Stimulated activated CD8-positive, alpha-beta memory T cell treated with anti-CD3 and anti-CD28 coated beads, Interleukin-12 subunit alpha, Interleukin-12 subunit beta, amount 100 ng/mL, for 4 hours (primary cell): ENCODE results near the gene YBX2.

Source experiments
- DNase-seq: peaks from one replicate; pipeline ENCODE4 v3.0.0-alpha.2; 2020; ENCODE audit warnings: low read depth

Gene YBX2

GRCh38 chr17:7322520-7323194, 28.2 kb upstream of the YBX2 start:
- DNase-seq = no peak

DNA sequence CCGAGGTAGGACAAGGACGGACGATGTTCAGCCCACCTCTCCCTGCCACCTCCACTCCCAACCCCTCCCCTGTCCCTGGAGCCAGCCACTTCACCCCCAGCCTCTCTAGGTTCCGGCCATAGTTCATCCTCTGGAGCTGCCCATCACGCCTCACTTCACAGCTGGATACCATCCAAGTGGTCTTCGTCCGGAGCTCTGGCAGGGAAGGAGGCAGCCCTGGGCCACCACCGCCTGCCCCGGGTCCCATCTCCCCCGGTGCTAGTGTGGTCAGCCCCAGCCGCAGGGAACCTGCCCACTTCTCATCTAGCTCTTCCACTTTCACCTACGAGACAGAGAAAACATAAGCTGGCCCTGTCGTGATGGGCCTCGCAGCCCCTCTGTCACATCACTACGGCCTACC, 27.0 kb upstream of the YBX2 start:
- DNase-seq = no peak

- DNase-seq = no peak
Measured at GRCh38 chr17:7318121-7318860, 23.9 kb upstream of the YBX2 start.

GRCh38 chr17:7317161-7317803, 22.8 kb upstream of the YBX2 start:
- DNase-seq = no peak

- DNase-seq = no peak
Measured at GRCh38 chr17:7315570-7316235, 21.3 kb upstream of the YBX2 start.

- DNase-seq = peak; percentile 88
Measured at GRCh38 chr17:7314719-7315569, 20.5 kb upstream of the YBX2 start, which contains the start of gene GPS2. Gene GPS2 (minus strand): TSS chr17:7315360. CDS start chr17:7315052, 308 bp downstream.

- no peak for DNase-seq
Measured at GRCh38 chr17:7313890-7314718, 19.7 kb upstream of the YBX2 start.

DNA sequence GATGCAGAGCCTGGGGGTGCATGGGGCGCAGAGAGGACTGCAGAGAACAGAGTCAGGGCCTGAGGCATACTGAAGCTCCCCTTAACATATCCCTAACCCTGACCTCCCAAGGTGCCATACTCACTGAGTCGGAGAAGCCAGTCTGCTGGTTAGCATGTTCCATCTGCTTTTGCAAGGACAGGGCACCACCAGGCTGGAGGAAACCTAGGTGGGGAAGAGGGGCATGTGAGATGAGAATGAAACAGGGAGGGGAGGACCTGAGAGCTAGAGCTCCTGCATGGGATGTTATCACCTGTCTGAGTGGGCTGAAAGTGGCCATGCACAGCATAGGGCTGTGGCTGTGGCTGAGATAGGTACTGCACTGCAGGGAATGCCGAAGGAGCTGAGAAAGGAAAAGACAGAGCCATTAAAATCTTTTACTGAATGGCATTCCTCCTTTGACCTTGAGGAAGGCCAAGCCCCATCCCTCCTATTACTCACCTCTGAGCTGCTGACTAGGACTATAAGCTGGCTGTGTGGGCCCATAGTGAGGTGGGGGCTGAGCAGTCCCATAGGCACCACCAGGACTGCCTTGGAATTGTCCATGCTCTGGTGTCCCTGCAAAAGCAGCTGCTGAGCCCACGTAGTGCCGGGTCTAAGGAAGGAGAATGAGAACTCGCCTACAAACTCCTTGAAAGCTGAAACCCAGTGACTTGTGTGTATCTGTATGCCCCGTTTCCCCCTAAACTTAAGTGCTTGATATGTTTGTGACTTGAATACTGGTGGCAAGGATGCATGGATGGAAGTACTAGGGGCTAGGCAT, 18.9 kb upstream of the YBX2 start:
- no peak for DNase-seq

DNA sequence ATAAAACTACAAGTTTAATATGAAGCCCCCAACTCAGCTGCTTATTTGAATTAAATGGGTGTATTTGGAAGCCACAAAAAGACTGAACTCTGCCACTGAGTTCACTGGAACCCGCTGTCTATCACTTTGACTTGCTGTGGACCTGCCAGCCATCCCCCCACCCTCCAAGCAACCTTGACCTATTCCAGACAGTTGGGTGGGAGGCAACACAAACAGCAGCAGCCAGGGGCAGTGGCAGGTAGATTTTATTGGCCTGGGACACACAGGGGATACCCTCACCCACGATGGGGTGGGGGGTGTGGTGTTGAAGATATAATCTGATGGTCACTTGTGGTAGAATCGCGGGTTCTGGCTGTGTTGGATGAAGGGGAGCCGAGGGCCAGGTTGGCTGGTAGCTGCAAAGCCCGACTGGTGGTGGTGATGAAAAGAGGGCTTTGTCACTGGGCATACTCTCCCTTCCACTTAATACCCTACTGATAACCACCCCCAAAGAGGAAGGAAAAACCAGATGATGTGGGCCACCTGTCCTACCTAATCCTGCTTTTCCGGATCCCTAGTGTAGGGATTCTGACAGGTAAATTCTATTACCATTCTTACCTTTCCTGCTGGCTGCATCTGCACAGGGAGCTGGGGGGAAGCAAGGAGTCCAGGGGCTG, 18.1 kb upstream of the YBX2 start:
- no peak for DNase-seq

DNA sequence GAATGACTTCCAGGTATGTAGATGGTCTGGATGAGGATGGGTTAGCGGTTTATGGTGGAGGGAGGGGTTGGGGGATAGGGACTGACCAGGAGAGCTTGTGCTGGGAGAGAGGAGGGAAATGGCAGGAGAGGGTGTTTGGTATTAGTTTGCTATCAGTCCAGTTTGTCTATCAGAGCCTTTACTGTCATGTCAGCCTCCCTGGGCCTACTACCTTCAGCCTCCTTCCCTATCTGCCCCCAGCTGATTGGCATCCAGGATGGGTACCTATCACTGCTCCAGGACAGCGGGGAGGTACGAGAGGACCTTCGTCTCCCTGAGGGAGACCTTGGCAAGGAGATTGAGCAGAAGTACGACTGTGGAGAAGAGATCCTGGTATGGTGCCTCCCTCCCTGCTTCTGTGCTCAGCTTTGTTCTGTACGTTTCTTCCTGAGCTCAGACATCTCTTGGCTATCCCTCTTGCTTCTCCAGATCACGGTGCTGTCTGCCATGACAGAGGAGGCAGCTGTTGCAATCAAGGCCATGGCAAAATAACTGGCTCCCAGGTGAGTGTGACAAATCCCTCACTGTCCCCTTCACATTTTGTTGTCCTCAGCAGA, 16.8 kb upstream of the YBX2 start:
- no peak for DNase-seq

DNA sequence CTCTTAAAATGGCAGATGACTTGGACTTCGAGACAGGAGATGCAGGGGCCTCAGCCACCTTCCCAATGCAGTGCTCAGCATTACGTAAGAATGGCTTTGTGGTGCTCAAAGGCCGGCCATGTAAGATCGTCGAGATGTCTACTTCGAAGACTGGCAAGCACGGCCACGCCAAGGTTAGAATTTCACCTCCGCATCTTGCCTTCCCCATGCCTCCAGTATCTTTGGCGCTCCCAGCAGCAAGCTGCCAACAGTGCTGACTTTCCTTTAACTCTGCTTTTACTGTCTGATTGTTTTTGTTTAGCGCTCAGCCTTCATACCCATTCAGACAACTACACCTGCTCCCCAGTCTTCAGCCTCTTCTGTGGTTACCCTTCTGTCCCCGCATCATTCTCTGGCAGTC, 15.2 kb upstream of the YBX2 start:
- DNase-seq = no peak

DNA sequence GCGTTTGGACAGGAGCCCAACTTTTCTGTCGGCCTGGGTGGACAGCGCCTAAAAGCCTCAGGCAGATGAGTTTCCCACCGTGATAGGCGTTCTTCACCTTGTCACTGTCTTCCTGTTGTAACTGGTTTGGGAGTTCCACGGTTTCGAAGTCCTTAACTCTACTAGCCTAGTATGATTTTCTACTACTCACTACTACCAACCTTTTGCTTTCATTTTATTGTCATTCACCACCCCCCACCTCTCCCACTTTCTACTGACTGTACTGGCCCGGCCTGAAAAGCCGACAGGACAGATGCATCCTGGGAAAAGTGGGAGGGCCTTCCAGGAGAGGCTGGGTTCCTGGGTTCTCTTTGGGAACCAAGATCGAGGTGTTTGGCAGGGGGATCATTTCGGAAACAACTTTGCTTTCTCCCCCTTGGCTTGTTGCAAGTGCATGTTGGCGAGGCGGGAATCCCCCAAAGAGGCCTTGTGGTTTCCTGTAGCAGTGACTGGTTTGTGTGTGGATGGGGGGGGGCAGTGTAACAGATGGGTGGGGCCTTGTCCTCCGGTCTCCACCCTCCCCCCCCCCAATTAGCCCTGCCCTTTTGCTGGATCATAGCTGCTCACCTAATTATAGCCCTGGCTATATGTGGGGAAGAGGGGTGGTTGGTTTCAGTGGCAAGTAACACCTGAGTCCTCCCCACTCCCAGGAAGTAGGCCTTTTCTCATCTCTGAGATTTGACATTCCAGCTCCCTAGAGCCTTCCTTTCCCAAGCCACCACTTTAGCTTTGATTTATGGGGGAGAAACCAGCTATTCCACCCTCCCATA, 14.4 kb upstream of the YBX2 start:
- DNase-seq = peak; percentile 77

DNA sequence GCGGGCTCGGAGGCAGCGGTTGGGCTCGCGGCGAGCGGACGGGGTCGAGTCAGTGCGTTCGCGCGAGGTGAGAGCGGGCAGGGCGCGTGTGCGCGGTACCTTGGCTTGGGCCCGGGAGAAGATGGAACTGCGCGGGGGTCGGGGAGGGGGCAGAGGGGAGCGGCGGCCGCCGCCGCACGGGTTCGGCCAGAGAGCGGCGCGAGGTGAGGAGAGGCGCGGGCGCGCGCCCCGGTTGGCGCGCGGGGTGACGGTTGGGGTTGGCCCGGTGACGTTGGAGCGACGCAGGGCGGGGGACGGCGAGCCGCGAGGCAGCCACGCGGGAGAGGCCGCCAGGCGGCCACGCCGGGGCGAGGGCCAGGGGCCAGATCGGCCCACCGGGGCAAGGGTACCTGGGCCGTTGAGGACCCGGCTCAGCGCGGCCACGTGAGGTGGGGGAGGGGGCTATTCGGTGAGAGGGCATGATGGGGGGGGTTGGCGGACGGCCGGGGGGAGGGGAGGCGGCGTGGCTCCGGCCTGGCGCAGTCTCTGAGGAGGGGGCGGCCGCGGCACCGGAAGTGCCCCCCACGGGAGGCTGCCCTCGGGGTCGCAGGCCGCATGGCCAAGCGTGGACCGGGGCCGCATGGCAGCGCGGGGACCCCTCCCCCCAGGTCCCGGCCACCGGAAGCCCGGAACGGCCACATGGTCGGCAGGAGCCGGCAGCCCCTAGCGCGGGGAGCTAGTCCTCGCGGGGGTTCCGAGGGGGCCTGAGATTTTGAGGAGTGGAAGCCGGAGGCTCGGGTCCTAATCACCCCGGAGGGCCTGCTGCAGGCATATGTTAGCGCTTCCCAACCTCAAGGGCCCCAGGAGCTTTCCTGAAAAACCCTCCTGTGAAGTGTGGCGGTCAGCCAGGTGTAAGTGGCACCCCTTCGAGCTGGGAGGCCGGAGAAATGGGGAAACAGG, 13.5 kb upstream of the YBX2 start:
- peak; percentile 31 for DNase-seq

- peak; percentile 100 for DNase-seq
Measured at GRCh38 chr17:7306911-7307685, 12.7 kb upstream of the YBX2 start, which contains the start of gene EIF5A. Gene EIF5A (plus strand): TSS chr17:7307628. CDS start chr17:7309636, 2,008 bp downstream.

DNA sequence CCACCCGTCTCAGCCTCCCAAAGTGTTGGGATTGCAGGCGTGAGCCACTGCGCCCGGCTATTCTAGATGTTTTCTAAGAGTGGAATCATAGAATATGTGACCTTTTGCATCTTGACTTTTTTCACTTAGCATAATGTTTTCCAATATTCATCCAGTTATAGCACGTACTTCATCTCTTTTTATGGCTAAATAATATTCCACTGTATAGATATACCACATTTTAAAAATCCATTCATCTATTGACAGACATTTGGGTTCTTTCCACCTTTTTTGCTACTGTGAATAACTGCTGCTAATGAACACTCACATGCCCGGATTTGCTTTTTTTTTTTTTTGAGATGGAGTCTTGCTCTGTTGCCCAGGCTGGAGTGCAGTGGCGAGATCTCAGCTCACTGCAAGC, 9.7 kb upstream of the YBX2 start:
- no peak for DNase-seq
